IMR-90 (cell line): ENCODE data around the gene CEP97. TPM values are rescaled to one million over a fixed set of nuclear protein-coding genes. Genes with fewer than 3 reads are reported as not detected.

ENCODE experiments used
- ATAC-seq: fragments of 200-7000 bp; cut with Tn5 transposase; 2 replicates; pipeline ENCODE4 v1.9.1; 2020; ENCODE audit warnings: low read depth, mild to moderate bottlenecking, moderate library complexity
- BruUV-seq: library from RNA; stranded (reverse); fragments of 400-500 nt; replicated peaks from 2 replicates; lab custom pipeline; 2021; lab: Mats Ljungman, UMichigan
- CTCF ChIA-PET: fragments of 300-600 bp; formaldehyde crosslinking; extraction: SDS; loops from one replicate; lab custom pipeline; 2021; ENCODE audit warnings: antibody characterized with exemption; lab: Yijun Ruan, JAX
- POLR2A ChIA-PET: fragments of 300-600 bp; sonication (Branson Sonifier 250); formaldehyde crosslinking; loops from one replicate; lab custom pipeline; 2022; ENCODE audit warnings: antibody characterized with exemption; ENCODE audit not compliant: unreplicated experiment; lab: Charles Lee
- DNase-seq: peaks from one replicate; pipeline ENCODE4 v3.0.0; 2013
- H2AFZ ChIP-seq: replicated peaks from 2 replicates; pipeline ENCODE3; 2013; ENCODE audit warnings: low read length, mild to moderate bottlenecking; ENCODE audit not compliant: poor library complexity
- H2AK5ac ChIP-seq: 2 replicates; pipeline ENCODE4 v1.6.1; 2013; ENCODE audit warnings: low read depth, low read length, inconsistent platforms
- H2AK9ac ChIP-seq: replicated peaks from 2 replicates; pipeline ENCODE3; 2013; ENCODE audit warnings: mild to moderate bottlenecking, low read depth, low read length, moderate library complexity; ENCODE audit not compliant: poor library complexity
- H2BK120ac ChIP-seq: 2 replicates; pipeline ENCODE4 v1.6.1; 2013; ENCODE audit warnings: low read depth, low read length, inconsistent platforms
- H2BK15ac ChIP-seq: 3 replicates; pipeline ENCODE4 v1.6.1; 2013; ENCODE audit warnings: low read depth, low read length, inconsistent platforms
- H2BK20ac ChIP-seq: 2 replicates; pipeline ENCODE4 v1.6.1; 2013; ENCODE audit warnings: low read depth, mild to moderate bottlenecking, inconsistent platforms, low read length, moderate library complexity
- H2BK5ac ChIP-seq: 2 replicates; pipeline ENCODE4 v1.6.1; 2013; ENCODE audit warnings: mild to moderate bottlenecking, low read depth, low read length, inconsistent platforms; ENCODE audit not compliant: poor library complexity, severe bottlenecking
- H3K14ac ChIP-seq: replicated peaks from 2 replicates; pipeline ENCODE4 v1.6.1; 2013; ENCODE audit warnings: low read depth, low read length, inconsistent platforms
- H3K18ac ChIP-seq: 2 replicates; pipeline ENCODE4 v1.6.1; 2013; ENCODE audit warnings: low read depth, low read length, control low read depth
- H3K23ac ChIP-seq: 2 replicates; pipeline ENCODE4 v1.6.1; 2013; ENCODE audit warnings: low read depth, low read length, inconsistent platforms
- H3K27ac ChIP-seq: 2 replicates; pipeline ENCODE4 v1.5.1; 2013; ENCODE audit warnings: mild to moderate bottlenecking, control low read depth, low read length; ENCODE audit not compliant: insufficient read depth
- H3K27me3 ChIP-seq: 2 replicates; pipeline ENCODE4 v1.6.1; 2013; ENCODE audit warnings: low read length; ENCODE audit not compliant: control insufficient read depth, insufficient read depth
- H3K36me3 ChIP-seq: 2 replicates; pipeline ENCODE4 v1.6.1; 2013; ENCODE audit warnings: low read length, mixed read lengths; ENCODE audit not compliant: control insufficient read depth, insufficient read depth
- H3K4ac ChIP-seq: 2 replicates; pipeline ENCODE4 v1.6.1; 2013; ENCODE audit warnings: low read depth, low read length, inconsistent platforms
- H3K4me1 ChIP-seq: 2 replicates; pipeline ENCODE4 v1.6.1; 2013; ENCODE audit warnings: low read length, mixed read lengths; ENCODE audit not compliant: control insufficient read depth, insufficient read depth
- H3K4me2 ChIP-seq: 2 replicates; pipeline ENCODE4 v1.6.1; 2013; ENCODE audit warnings: low read depth, mild to moderate bottlenecking, control low read depth, low read length, moderate library complexity
- H3K4me3 ChIP-seq: 2 replicates; pipeline ENCODE4 v1.5.1; 2013; ENCODE audit warnings: low read depth, mild to moderate bottlenecking, control low read depth, low read length, moderate library complexity; ENCODE audit not compliant: insufficient read depth
- H3K56ac ChIP-seq: 2 replicates; pipeline ENCODE4 v1.6.1; 2013; ENCODE audit warnings: low read length, inconsistent platforms; ENCODE audit not compliant: insufficient read depth; ENCODE audit errors: extremely low read depth
- H3K79me1 ChIP-seq, 2 experiments: 2 replicates each; pipeline ENCODE4 v1.6.1; 2013; ENCODE audit warnings: low read length in 2 of 2, inconsistent platforms in 1 of 2, low read depth in 1 of 2
- H3K9ac ChIP-seq: 2 replicates; pipeline ENCODE4 v1.6.1; 2013; ENCODE audit warnings: low read depth, low read length, control low read depth
- H3K9me1 ChIP-seq: 2 replicates; pipeline ENCODE4 v1.6.1; 2013; ENCODE audit warnings: low read length, inconsistent platforms; ENCODE audit not compliant: insufficient read depth
- H3K9me3 ChIP-seq: 2 replicates; pipeline ENCODE4 v1.6.1; 2013; ENCODE audit warnings: low read length; ENCODE audit not compliant: control insufficient read depth, insufficient read depth
- H4K20me1 ChIP-seq: 2 replicates; pipeline ENCODE4 v1.6.1; 2013; ENCODE audit warnings: low read length, inconsistent platforms; ENCODE audit not compliant: insufficient read depth
- H4K5ac ChIP-seq: 2 replicates; pipeline ENCODE4 v1.6.1; 2013; ENCODE audit warnings: mild to moderate bottlenecking, low read depth, low read length, control low read depth
- H4K8ac ChIP-seq, 2 experiments: 2 replicates each; pipeline ENCODE4 v1.6.1; 2013; ENCODE audit warnings: low read depth in 2 of 2, low read length in 2 of 2, control low read depth in 1 of 2, inconsistent platforms in 1 of 2
- H4K91ac ChIP-seq: 2 replicates; pipeline ENCODE4 v1.6.1; 2013; ENCODE audit warnings: low read depth, low read length, inconsistent platforms; ENCODE audit not compliant: insufficient read depth
- BHLHE40 ChIP-seq: fragments of 150-350 bp; IDR thresholded peaks from 2 replicates; pipeline ENCODE4 v1.6.1; 2016; ENCODE audit warnings: mild to moderate bottlenecking, low read depth, low read length
- CEBPB ChIP-seq: IDR thresholded peaks from 2 replicates; pipeline ENCODE4 v1.6.1; 2012; ENCODE audit warnings: low read depth, low read length, improper control_type of control experiment
- FOS ChIP-seq: fragments of 150-350 bp; IDR thresholded peaks from 2 replicates; pipeline ENCODE4 v1.6.1; 2016; ENCODE audit warnings: low read depth, low read length
- MAFK ChIP-seq: IDR thresholded peaks from 2 replicates; pipeline ENCODE4 v1.6.1; 2012; ENCODE audit warnings: low read depth, low read length, improper control_type of control experiment
- MAZ ChIP-seq: IDR thresholded peaks from 2 replicates; pipeline ENCODE4 v1.6.1; 2012; ENCODE audit warnings: low read depth, mild to moderate bottlenecking, low read length, improper control_type of control experiment, moderate library complexity, borderline replicate concordance
- MXI1 ChIP-seq: IDR thresholded peaks from 2 replicates; pipeline ENCODE4 v1.6.1; 2012; ENCODE audit warnings: low read depth, mild to moderate bottlenecking, low read length, moderate library complexity, borderline replicate concordance
- NFE2L2 ChIP-seq: fragments of 150-350 bp; IDR thresholded peaks from 2 replicates; pipeline ENCODE4 v1.6.1; 2016; ENCODE audit warnings: low read depth, mild to moderate bottlenecking, low read length
- POLR2A ChIP-seq: IDR thresholded peaks from 2 replicates; pipeline ENCODE4 v1.6.1; 2012; ENCODE audit warnings: mild to moderate bottlenecking, low read depth, low read length
- USF2 ChIP-seq: fragments of 150-350 bp; IDR thresholded peaks from 2 replicates; pipeline ENCODE4 v1.6.1; 2017; ENCODE audit warnings: mild to moderate bottlenecking, antibody characterized with exemption, low read length, low read depth
- WGBS, 2 experiments: methylation state at CpG; one replicate each; pipeline versions ENCODE4 v1.1.5 to v1.1.7; 2013; ENCODE audit warnings: missing lambda C conversion rate in 2 of 2; ENCODE audit not compliant: insufficient read length in 1 of 2; ENCODE audit errors: extremely low coverage in 2 of 2; 5-methylcytosine and 5-hydroxymethylcytosine counted together
- dilution Hi-C: fragments of 300-500 bp; cut with HindIII; formaldehyde crosslinking; loops from one replicate; pipeline ENCODE4 v1.14.3; 2018; ENCODE audit warnings: low sequenced_read_pairs; ENCODE audit not compliant: unreplicated experiment
- in situ Hi-C: fragments of 300-500 bp; cut with MboI; formaldehyde crosslinking; loops from 3 replicates; pipeline ENCODE4 v1.14.3; 2019; ENCODE audit warnings: low sequenced_read_pairs, inconsistent platforms, mixed read lengths
- intact Hi-C: fragments of 100-400 bp; cut with micrococcal nuclease; formaldehyde crosslinking; loops from 2 replicates; pipeline ENCODE4 v1.10.0; 2022
- polyA plus RNA-seq, 3 experiments: library from polyadenylated mRNA; depleted of rRNA; stranded (reverse); fragments of >200 nt; gene quantifications; 2 replicates each; pipeline ENCODE4 v1.2.3, GENCODE V29; 2012; ENCODE audit warnings: low replicate concordance in 1 of 3
- total RNA-seq: library from RNA; depleted of rRNA; stranded (reverse); fragments of >200 nt; gene quantifications from 2 replicates; pipeline ENCODE4 v1.2.3, GENCODE V29; 2012

Gene CEP97
- total and polyA plus RNA-seq, 2 of the 4 experiments (the other 2 are of a cell fraction), result 2.0 to 21.9 TPM

GRCh38 chr3:101784855-101785613 is 60.6 kb downstream of the CEP97 start:
- H2BK120ac ChIP-seq, result no peak overlapping the region
- no CpG with 5 or more reads among the region's 5 CpGs for whole genome bisulfite sequencing, 2 experiments
- H3K9ac ChIP-seq, result no peak overlapping the region
- peaks cover 21 to 36% of the 10 kb centered on the region in 2 experiments; a peak in 3 of 4 replicates for H3K79me1 ChIP-seq
- H4K5ac ChIP-seq, result no peak overlapping the region
- in situ Hi-C loops, result no loop called here
- no peaks in the 10 kb centered on the region for H3K27me3 ChIP-seq
- H3K14ac ChIP-seq, result no peak overlapping the region
- no peak overlapping the region for H2AK9ac ChIP-seq
- H2BK20ac ChIP-seq, result no peak overlapping the region
- DNase-seq (no peak), ATAC-seq (no peak)
- no peak overlapping the region for H3K18ac ChIP-seq
- intact Hi-C loops, result no loop called here
- H2AFZ ChIP-seq, result no peak overlapping the region
- TF ChIP-seq MXI1 (no peak), CEBPB (no peak), POLR2A (no peak), NFE2L2 (no peak), MAZ (no peak), MAFK (no peak), BHLHE40 (no peak), FOS (no peak), USF2 (no peak)
- peaks cover 3% of the 10 kb centered on the region; the same call in 1 of the 2 replicates for H3K9me1 ChIP-seq
- H3K4me1 ChIP-seq, result peaks cover 3% of the 10 kb centered on the region; the same call in 1 of the 2 replicates
- H3K4ac ChIP-seq, result no peak overlapping the region
- H3K4me2 ChIP-seq, result no peak overlapping the region
- peaks cover 36% of the 10 kb centered on the region for H3K36me3 ChIP-seq
- no peaks in the 10 kb centered on the region for H3K9me3 ChIP-seq
- no peak overlapping the region for H2AK5ac ChIP-seq
- ChIA-PET CTCF (interaction anchor here (0.9 to 1.3 kb wide), 2 partner anchors 18 to 444 kb away, joined by 3 to 4 read pairs; no protein-coding TSS in a partner anchor), POLR2A (no interaction called here)
- no peak overlapping the region for H3K23ac ChIP-seq
- no peaks in the 10 kb centered on the region for H4K20me1 ChIP-seq
- no peak overlapping the region for H2BK5ac ChIP-seq
- H4K91ac ChIP-seq, result no peak overlapping the region
- no peak overlapping the region for H3K56ac ChIP-seq
- no peak overlapping the region for H3K4me3 ChIP-seq
- no peak overlapping the region for H3K27ac ChIP-seq
- dilution Hi-C loops, result no loop called here
- H4K8ac ChIP-seq, result no peak overlapping the region
- no TSS peak for BruUV-seq
- H2BK15ac ChIP-seq, result no peak overlapping the region
